ENCODE data around the gene DNMT3A. TPM values are rescaled to one million over a fixed set of nuclear protein-coding genes. Genes with fewer than 3 reads are reported as not detected.

DNMT3A gene
- total RNA-seq, 4 donors from 2014 or later, result 16.1 to 33.7 (median 21.0) TPM

GRCh38 chr2:25253153-25253626 is 88.5 kb downstream of the DNMT3A start:
- peaks cover 5 to 34% (median 20%) of the 10 kb centered on the region in 4 donors for H3K4me1 ChIP-seq
- intact Hi-C loops (cut with DNase I; ENCODE audit: low total_unique reads), result no loop called here
- H3K36me3 ChIP-seq, result no peaks in the 10 kb centered on the region
- TF ChIP-seq POLR2A (IDR thresholded peaks at IDR 0.05), result no peak
- TF ChIP-seq POLR2AphosphoS5 (IDR thresholded peaks at IDR 0.05), result no peak
- TF ChIP-seq, protein P1, sequence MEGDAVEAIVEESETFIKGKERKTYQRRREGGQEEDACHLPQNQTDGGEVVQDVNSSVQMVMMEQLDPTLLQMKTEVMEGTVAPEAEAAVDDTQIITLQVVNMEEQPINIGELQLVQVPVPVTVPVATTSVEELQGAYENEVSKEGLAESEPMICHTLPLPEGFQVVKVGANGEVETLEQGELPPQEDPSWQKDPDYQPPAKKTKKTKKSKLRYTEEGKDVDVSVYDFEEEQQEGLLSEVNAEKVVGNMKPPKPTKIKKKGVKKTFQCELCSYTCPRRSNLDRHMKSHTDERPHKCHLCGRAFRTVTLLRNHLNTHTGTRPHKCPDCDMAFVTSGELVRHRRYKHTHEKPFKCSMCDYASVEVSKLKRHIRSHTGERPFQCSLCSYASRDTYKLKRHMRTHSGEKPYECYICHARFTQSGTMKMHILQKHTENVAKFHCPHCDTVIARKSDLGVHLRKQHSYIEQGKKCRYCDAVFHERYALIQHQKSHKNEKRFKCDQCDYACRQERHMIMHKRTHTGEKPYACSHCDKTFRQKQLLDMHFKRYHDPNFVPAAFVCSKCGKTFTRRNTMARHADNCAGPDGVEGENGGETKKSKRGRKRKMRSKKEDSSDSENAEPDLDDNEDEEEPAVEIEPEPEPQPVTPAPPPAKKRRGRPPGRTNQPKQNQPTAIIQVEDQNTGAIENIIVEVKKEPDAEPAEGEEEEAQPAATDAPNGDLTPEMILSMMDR (IDR thresholded peaks at IDR 0.05), result no peak
- no peak for TF ChIP-seq EP300 (IDR thresholded peaks at IDR 0.05; ENCODE audit: low read depth)
- WGBS, 2 donors (ENCODE audit: low coverage in 1 of 2), result 82 to 85% methylated on average over 10 to 11 of the region's 11 CpGs
- peak overlapping the region in 2 of 4 donors; percentile 70 to 77 for H3K4me3 ChIP-seq
- DNase-seq, result no peak
- peak overlapping the region; percentile 84 to 90 (median 88) for H3K27ac ChIP-seq
- H3K27me3 ChIP-seq, result no peaks in the 10 kb centered on the region
- in situ Hi-C loops (cut with MboI; ENCODE audit: low pct_ligation_motif_present in 1 of 4, low pct_unique_long_range_greater_than_20kb in 1 of 4, low sequenced_read_pairs in 3 of 4), result no loop called here
- no peaks in the 10 kb centered on the region for H3K9me3 ChIP-seq

DNA sequence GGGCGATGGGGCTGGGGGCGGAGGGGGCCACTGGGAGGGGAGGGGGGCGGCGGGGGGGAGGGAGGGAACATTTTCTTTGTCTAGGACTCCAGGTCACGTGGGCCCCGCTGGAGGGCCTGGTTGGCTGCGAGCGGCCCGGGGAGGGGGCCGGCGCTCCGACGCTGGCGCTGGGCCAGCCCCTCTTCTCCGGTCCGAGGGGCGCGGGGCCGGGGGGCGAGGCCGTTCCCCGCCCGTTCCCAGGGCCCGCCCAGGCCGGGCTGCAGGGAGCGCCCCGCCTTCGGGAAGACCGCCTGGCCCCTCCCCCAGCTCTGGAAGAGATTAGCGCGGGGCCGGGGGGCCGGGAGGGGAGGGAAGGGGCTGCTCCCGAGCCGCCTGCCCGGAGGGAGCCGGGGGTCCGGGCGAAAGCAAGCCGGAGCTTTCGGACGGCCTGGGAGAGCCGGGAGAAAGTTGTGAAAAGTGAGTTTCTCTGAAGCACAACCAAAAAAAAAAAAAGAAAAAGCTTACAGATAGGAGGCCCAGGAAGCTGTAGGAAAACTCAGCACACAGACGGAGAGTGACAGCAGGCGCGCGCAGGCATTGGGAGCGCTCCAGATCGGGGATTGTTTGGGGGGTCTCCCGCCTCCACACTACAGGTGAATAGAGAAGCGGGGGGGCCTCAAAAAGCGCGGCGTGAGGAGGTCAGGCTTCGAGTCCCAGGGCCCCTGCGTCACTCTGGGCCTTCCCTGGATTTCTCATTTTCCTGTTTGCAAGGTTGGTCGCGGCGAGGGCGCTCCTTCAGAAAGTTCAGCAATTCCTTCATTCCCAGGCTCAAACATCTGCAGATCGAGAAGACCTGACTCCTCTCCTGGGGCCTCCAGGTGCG is 89.2 kb downstream of the DNMT3A start:
- Histone ChIP-seq H3K4me1 (peaks cover 5 to 31% (median 20%) of the 10 kb centered on the region in 4 donors), H3K27me3 (no peaks in the 10 kb centered on the region), H3K36me3 (peaks cover 0 to 2% (median 0%) of the 10 kb centered on the region in 4 donors), H3K27ac (peak overlapping the region; percentile 84 to 90 (median 88)), H3K4me3 (peak overlapping the region; percentile 60 to 77 (median 72)), H3K9me3 (no peaks in the 10 kb centered on the region)
- TF ChIP-seq, protein P1 (IDR thresholded peaks at IDR 0.05), result peak in 1 of 5 experiments; percentile 9
- TF ChIP-seq EP300 (IDR thresholded peaks at IDR 0.05; ENCODE audit: low read depth) (no peak), POLR2A (IDR thresholded peaks at IDR 0.05) (peak; percentile 31), POLR2AphosphoS5 (IDR thresholded peaks at IDR 0.05) (no peak)
- DNase-seq, result peak; percentile 72
- in situ Hi-C loops (cut with MboI; ENCODE audit: low pct_ligation_motif_present in 1 of 4, low pct_unique_long_range_greater_than_20kb in 1 of 4, low sequenced_read_pairs in 3 of 4) (no loop called here), intact Hi-C loops (cut with DNase I; ENCODE audit: low total_unique reads) (no loop called here)
- WGBS, 2 donors (ENCODE audit: low coverage in 1 of 2), result 14 to 67% methylated on average over 4 to 55 of the region's 62 CpGs

DNA sequence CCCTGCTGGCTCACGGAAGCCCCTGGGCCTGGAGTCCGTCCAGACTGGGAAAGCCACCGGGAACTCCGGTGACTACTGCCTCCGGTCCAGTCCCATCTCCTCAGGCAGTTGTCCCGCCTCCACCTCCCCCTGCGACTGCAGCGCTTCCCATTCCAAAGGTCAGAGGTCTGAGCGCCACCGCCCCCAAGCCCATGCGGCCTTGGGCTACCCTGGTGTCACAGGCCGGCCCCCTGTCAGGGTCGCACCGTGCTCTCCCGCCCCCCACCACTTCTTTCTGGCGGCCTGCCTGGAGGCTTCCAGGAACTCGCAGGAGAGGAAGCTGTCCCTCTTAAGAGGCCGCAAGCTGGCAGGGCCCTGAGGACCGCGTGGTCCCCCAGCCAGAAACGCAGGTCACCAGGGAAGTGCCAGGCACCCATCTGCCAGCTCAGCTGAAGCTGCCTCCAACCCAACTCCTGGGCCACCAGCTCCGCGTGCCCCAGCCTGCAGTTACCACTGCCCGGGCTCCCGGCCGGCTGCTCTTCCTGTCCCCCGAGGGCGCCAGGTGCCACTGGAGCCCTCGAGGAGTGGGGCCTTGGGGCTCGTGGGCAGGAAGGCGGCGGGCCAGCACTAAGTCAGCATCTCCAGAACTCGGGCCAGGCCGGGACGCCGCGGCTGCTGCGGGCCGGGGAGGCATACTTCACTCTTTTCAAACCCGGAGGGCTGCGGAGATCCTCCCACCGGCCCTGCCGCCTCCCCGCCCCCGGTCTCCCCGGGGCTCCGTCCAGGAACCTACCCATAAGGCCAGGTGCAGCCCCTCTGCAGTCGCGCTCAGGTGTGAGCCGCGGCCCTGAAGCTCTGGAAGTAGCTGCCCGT is 90.1 kb downstream of the DNMT3A start:
- peak; percentile 53 for DNase-seq
- in situ Hi-C loops (cut with MboI; ENCODE audit: low pct_ligation_motif_present in 1 of 4, low pct_unique_long_range_greater_than_20kb in 1 of 4, low sequenced_read_pairs in 3 of 4) (no loop called here), intact Hi-C loops (cut with DNase I; ENCODE audit: low total_unique reads) (no loop called here)
- peaks cover 0 to 22% (median 17%) of the 10 kb centered on the region in 4 donors for H3K4me1 ChIP-seq
- WGBS, 2 donors (ENCODE audit: low coverage in 1 of 2), result 12% methylated on average over 36 of the region's 52 CpGs; no CpG with 5 or more reads in 1 of the 2 donors
- peak overlapping the region; percentile 84 to 90 (median 88) for H3K27ac ChIP-seq
- TF ChIP-seq, protein P1 (IDR thresholded peaks at IDR 0.05), result no peak
- TF ChIP-seq EP300 (IDR thresholded peaks at IDR 0.05; ENCODE audit: low read depth) (no peak), POLR2A (IDR thresholded peaks at IDR 0.05) (peak; percentile 22), POLR2AphosphoS5 (IDR thresholded peaks at IDR 0.05) (no peak)
- H3K9me3 ChIP-seq, result no peaks in the 10 kb centered on the region
- peaks cover 0 to 8% (median 4%) of the 10 kb centered on the region in 4 donors for H3K36me3 ChIP-seq
- no peaks in the 10 kb centered on the region for H3K27me3 ChIP-seq
- peak overlapping the region; percentile 60 to 77 (median 72) for H3K4me3 ChIP-seq

- H3K4me3 ChIP-seq, result peak overlapping the region in 3 of 4 donors; percentile 70 to 77 (median 74)
- no peak for DNase-seq
- H3K27ac ChIP-seq, result peak overlapping the region; percentile 84 to 90 (median 88)
- WGBS, 2 donors (ENCODE audit: low coverage in 1 of 2), result 27% methylated on average over 13 of the region's 13 CpGs; no CpG with 5 or more reads in 1 of the 2 donors
- H3K4me1 ChIP-seq, result peaks cover 0 to 21% (median 17%) of the 10 kb centered on the region in 4 donors
- no peak for TF ChIP-seq POLR2A (IDR thresholded peaks at IDR 0.05)
- TF ChIP-seq, protein P1 (IDR thresholded peaks at IDR 0.05), result no peak
- TF ChIP-seq POLR2AphosphoS5 (IDR thresholded peaks at IDR 0.05), result no peak
- H3K36me3 ChIP-seq, result peaks cover 0 to 14% (median 7%) of the 10 kb centered on the region in 4 donors
- in situ Hi-C loops (cut with MboI; ENCODE audit: low pct_ligation_motif_present in 1 of 4, low pct_unique_long_range_greater_than_20kb in 1 of 4, low sequenced_read_pairs in 3 of 4) (no loop called here), intact Hi-C loops (cut with DNase I; ENCODE audit: low total_unique reads) (no loop called here)
- H3K27me3 ChIP-seq, result no peaks in the 10 kb centered on the region
- no peaks in the 10 kb centered on the region for H3K9me3 ChIP-seq
These were observed 90.7 kb downstream of the DNMT3A start for GRCh38 chr2:25251071-25251421.
